NCI-H1694 treated with DMSO at 0.1 percent for 48 hours (cell line): ENCODE measurements around the gene MSL3.

ENCODE experiments used
- DNase-seq: peaks from one replicate; lab custom pipeline; 2025; lab: John Stamatoyannopoulos, UW

MSL3 gene, protein sequence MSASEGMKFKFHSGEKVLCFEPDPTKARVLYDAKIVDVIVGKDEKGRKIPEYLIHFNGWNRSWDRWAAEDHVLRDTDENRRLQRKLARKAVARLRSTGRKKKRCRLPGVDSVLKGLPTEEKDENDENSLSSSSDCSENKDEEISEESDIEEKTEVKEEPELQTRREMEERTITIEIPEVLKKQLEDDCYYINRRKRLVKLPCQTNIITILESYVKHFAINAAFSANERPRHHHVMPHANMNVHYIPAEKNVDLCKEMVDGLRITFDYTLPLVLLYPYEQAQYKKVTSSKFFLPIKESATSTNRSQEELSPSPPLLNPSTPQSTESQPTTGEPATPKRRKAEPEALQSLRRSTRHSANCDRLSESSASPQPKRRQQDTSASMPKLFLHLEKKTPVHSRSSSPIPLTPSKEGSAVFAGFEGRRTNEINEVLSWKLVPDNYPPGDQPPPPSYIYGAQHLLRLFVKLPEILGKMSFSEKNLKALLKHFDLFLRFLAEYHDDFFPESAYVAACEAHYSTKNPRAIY

DNA sequence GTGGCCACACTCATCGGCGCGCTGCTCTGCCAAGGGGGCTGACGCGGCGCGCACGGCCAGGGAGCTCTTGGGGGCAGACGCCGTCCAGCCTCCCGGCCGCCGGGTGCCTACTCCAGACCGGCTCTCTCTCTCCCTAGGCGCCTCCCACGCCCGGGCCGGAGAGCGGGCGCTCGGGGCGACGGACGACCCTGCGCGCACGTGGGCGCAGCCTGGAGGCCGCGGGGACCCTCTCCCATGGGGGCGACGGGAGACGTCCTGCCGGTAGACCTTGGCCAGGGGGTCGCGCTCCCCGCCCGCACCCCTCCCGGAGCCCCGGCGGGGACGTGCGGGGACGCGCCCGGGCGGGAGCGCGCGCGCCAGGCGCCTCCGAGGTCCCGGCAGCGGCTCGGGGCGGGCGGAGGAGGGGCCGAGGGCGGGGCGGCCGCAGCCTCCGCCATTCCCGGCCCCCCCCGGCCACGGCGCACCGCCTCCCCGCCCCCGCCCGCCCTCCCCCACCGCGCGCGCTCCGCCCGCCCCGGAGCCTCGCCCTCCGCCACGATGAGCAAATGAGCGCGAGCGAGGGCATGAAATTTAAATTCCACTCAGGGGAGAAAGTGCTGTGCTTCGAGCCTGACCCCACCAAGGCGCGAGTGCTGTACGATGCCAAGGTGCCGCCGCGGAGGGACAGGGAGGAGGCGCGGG is at the start of gene MSL3:
TSS of gene MSL3 (plus strand) at position 519 of the 681 bp plus-strand sequence. CDS start at position 546, 27 bp downstream.
- no peak for DNase-seq

DNA sequence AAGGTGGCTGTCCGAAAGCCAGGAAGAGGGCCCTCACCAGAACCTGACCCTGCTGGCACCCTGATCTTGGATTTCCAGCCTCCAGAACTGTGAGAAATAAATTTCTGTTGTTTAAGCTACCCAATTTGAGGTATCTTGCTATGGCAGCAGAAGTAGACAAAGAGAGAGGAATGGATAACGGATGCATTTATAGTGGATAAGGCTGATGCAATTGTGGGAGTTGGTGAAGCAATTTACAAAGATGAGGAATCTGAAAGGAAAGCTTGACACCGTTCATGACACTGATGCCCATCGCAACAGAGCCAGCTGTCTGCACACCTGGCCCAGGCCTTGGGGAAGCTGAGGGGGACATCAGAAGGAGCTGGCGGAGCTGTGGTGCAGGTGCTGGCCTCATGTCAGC is 35.7 kb upstream of the MSL3 start:
- no peak for DNase-seq

DNA sequence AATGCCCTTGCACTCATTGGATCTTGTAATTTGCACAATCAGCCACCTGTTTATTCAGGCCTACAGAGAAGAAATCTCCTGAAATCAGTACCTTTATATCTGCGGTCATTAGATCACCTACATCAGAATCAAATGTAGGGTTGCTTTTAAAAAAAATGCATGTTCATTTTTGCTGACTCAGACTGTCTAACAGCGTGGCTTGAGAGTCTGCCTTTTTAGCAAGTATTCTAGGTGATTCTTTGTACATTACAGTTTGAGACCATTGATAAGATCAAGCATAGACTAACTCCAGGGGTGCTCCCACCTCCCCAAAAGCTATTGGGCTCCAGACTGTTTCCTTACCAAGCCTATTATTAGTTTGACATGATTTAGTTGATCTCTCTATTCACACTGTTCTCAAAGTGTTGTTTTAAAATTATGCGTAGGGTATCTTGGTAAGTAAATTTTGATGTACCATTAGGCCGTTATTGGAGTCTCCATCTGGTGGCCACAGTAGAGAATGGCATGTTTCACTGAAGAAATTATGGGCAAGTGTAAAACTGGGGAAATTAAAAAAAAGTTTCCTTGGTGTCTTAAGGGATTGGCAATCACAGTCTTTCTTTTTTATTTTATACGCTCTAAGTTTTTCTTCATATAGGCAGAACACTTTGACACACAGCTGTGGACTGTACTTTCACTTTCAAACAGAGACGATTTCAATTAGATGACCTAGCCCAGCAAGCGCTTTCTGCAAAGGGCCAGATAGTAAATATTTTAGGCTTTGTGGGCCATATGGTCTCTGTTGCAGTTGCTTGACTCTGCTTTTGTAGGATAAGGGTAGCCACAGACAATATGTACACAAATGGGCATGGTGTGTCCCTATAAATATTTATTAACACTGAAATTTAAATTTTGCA is 33.7 kb upstream of the MSL3 start:
- DNase-seq: no peak

DNA sequence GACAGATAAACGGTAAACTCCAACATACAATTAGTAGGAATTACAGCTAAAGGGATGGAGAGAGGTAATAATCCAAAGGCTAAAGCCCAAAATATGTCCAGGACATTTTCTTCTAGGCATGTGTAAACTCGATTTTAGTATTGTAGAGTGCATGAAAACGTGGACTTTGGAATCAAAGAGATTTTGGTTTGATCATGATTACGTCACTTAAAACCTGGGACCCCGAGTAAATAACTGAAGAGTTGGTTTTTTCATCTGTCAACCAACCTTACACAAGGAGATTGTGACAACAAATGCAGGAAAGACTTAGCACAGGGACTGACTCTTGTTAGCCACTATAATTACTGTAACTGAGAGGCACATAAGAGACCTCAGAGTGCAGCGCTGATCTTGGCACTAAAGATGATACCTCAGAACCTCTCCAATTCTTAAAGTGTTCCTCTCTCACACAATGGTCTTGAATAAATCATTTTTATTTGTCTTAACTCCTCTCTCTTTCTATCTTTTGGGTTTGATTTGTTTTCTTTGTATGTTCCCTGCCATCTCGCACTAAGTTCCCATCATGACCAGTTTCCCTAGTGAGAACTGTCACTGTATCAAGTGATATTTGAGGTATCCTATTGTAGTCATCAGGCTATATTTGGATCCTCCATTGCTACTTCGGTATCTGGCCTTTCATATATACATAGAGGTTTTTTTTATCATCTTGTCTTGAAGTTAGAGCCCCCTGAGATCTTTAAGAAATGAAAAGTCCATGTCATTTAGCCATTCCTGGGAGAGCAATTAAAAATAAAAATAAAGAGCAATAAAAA is 32.2 kb upstream of the MSL3 start:
- no peak for DNase-seq

DNA sequence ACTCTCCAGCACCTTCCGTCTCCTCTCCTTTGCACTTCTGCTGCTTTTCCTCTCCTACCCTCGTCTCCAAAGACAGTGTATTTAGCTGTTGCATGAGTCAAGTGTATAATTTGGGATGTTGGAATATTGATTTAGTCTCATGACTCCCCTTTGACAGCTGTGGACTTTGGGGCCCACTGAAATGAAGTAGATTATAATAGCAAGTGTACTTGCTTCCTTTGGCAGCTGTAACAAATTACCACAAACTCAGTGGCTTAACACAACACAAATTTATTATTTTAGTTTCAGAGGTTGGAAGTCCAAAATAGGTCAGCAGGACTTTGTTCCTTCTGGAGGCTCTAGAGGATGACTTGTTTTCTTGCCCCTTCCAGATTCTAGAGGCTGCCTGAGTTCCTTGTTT is 29.5 kb upstream of the MSL3 start:
- DNase-seq: no peak

DNA sequence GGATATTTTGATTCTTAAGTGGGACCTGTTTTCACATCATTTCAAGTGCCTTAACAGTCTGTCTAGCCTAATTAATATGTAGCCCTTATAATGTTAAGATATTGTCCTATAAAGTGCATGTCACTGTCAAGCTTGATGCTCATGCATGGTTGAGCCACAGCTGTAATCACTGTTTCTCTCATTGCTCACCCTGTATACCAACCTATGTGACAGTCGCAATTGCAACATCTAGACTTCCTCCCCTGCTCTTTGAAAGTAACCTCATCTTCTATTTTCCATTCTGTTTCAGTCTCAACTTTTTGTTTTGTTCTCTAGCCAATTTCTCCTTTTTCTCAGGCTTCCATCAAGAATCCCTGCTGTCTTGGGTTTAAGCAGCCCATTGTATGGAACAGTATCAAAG is 24.4 kb upstream of the MSL3 start:
- DNase-seq: no peak

DNA sequence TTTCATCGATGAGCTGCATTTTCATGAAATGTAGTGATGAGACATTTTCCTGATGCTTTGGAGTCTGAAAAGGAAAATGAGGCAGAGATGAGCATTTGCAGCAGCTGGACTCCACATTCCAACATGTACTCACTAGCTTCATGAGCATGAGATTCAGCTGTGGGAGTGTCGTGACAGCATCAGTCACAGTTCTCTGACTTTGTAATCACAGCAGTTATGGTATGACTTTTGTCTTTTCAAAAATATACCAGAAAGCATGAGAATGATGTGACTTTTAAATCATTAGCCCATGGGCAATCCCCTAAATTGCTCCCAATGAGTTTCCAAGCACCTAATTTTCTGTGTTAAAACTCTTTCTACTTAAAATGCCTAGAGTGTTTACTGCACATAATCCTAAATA is 18.3 kb upstream of the MSL3 start:
- DNase-seq: no peak

DNA sequence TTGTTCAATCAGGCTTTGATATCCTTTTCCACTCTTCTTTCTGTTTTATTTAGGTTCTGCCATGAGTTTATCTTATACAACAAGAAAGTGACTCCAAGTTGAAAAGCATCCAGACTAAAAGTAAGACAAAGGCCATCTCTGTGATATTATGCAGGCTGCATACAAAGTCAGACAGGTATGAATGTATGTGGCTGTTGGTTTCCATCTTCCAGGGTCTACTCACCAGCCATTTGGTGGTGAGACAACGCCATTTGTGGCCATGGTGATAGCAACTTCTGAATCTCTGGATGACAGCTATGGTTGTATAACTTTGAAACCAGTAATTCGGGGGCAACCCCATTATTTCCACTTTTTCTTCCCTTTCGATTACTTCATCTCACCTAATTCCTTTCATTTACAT is 17.2 kb upstream of the MSL3 start:
- no peak for DNase-seq

DNA sequence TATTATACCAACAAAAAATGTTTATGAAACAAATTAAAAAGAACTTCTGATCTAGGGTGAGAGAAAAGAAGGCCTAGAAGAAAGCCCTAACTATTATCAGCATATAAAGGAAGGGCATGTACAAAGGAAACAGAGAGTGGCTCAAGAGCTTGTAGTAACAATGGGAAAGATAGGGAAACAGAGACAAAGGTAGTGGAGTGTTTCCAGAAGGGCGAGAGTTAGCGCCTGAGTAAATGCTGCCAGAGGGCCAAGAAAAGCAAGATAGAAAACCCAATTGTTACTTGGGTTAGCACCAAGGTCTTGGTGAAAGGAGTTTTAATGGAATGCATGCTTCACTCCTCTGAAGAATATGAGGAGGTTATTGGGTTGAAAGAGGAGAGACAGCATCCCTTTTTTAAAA is 16.5 kb upstream of the MSL3 start:
- no peak for DNase-seq

DNA sequence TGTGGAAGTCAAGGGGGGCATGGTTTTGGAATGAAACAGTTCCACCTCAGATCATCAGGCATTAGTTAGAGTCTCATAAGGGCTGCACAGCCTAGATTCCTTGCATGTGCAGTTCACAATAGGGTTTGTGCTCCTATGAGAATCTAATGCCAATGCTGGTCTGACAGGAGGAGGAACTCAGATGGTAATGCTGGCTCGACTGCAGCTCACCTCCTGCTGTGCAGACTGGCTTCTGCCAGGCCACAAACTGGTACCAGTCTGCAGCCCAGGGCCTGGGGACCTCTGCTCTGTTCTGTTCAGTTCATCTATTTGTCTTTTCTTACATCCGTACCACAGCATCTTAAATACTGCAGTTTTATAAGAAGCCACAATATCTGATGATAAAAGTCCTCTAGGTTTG is 12.2 kb upstream of the MSL3 start:
- DNase-seq: no peak

DNA sequence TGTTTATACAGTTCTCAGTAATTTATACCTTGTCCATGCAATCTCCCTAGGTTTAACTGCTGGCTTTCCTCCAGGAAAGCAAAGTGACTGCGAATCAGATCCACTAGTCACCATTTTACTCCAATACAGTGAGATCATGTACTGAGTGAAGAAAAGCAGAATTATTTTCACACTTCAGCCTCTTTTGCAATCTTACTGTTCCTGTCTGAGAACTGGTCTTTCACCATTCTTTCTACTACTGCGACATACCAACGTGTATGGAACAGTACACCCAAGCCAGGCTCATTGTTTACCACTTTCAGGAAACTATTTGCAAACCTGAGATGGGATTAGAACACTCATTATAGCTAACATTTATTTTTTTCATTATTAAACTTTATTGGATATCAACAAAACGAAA is 8.0 kb upstream of the MSL3 start:
- no peak for DNase-seq

DNA sequence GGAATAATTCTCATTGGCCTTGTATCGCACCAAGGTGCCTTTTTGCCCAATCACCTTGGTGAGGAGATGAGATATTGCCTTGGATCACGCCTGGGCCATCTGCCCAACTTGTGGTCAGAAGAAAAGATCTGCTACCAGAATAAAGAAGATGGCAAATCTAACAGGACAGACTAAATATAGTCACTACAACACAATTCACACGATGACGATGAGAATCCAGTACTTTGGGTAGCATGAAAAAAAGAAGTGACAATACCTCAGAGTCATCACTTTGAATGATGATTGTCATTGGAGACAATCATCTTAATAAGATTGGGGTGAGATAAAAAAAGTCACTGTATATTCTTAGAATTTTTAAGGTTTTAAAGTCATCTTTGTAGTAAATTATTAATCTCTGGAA is 7.3 kb upstream of the MSL3 start:
- DNase-seq: no peak

DNA sequence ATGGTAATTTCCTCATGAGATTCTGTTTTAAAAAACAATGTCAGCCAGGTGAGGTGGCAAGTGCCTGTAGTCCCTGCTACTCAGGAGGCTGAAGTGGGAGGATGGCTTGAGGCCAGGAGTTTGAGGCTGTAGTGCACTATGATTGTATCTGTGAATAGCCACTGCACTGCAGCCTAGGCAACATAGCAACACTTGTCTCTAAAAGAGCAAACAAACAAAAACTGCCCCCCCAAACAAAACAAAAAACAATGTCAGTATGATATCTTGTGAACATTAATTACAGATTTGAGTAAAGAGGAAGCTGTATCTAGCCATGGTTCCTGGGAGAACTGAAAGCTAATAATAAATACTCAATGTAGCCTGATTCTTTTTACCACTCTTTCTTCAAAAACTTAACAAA is 6.8 kb upstream of the MSL3 start:
- DNase-seq: no peak

DNA sequence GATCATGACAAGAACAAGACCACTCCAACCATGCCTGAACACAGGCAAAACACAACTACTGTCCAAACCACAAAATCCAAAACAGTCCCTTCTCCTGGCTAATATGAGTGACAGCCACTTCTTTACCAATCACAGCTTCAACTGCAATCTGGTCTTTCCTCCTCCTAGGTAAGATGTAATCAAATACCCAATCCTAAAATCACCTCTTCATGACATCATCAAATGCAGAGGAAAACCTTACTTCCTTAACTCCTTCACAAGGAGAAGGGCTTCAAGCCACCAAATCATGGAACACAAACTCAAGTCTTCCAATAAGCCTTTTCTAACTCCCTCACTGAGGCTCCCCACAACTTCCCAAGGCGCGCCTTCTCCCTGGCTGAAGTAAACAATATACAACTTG is 4.4 kb upstream of the MSL3 start:
- DNase-seq: no peak

DNA sequence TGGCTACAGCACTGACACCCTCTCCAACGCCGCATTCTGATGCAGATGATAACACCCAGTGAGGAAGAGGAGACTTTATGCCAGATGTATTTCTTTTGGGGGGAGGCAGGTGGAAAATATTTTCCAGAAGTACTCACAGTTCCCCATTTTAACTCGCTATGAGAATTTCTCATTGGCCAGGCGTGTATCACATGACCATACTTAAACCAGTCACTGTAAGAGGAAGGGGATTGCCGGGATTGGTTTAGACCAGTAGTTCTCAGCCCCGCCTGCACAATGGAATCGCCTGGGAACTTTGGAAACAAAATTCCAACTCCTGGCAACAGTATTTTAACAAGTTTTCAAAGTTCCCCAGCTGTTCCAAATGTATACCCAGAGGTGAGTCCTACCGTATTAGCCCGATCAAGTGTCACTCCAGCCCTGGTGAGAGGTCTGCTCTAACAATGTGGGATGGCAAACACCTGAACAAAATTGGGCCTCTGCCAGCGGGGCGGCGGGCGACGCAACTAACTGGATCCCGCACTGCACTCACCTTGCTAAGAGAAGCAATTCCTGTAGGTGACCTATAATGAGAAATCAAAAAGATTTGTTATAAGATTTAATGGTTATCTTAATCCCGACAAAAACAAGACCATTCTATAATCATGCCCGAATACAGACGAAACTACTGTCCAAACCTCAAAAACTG is 2.9 kb upstream of the MSL3 start:
- no peak for DNase-seq

DNA sequence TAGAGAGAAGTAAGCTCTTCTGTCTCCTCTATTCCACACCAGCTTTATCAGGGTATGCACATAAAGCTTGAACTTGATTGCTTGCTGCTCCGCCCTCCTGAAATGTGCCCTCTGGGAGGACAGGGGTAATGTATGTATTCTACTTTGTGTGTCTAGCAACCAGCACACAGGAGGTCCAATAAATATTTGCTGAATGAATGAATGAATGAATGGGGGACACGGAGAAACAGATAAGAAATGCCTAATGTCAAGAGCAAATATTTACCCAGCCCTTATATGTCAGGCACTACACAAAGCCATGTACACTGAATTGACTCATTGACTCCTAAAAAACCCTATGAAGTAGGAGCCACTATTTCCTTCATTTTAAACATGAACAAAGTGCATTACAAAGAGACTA is 2.3 kb upstream of the MSL3 start:
- DNase-seq: no peak

DNA sequence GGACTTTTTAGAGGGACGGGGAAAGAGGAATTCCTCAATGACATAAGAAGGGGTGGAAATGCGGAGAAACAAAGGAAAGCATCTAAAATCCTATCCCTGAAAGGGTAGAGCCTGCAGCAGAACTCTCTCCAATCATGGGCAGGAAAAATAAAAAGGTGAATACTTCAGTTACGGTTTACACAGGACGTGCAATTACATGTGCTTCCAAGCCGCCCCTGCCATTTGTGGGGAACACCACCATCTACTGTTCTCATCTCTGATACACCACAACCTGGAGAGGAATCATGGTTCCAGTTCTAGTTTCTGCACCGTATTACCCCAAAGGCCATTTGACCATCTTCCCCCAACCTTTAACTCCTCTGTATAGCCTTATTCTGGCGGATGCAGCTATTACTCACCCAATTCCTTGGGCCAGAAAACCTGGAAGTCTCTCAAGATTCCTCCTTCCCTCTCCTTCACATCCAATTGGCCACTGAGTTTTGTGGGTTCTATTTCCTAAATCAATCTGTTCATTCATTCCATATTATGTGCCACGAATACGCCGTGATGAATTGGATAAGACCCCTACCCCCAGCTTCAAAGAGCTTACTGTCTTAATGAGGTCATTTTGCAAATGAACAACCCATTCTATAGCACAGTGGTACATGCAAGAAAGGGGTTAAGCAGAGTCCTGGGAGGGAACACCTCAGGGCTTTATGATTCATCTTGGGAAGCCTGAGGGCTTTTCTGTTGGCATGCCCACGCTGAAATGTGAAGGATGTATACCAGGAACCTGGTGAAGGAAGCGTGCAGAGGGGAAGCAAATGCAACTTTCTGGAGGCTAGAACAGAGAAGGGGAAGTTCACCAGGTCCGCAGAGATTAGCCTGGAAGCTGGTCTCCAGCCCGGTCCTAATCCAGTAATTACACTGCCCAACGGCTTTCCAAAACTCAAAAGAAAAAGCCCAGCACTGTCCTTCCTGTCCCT is 1.4 kb upstream of the MSL3 start:
- no peak for DNase-seq

DNA sequence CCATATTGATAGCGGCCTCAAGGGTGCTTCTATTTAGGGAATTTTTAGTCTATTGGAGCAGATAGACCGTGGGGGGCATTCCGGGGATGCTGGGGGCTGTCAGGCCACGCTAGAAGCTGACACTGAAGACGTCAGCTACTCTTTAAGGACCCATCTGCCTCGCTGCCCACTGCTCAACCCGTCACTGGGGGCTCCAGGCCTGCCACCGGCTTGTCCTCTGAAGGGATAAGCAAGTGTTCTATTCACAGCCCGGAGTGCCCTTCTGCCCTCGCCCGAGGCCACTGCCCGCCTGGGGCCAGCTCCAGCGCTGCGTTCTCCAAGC is 679 bp upstream of the MSL3 start:
- no peak for DNase-seq

DNA sequence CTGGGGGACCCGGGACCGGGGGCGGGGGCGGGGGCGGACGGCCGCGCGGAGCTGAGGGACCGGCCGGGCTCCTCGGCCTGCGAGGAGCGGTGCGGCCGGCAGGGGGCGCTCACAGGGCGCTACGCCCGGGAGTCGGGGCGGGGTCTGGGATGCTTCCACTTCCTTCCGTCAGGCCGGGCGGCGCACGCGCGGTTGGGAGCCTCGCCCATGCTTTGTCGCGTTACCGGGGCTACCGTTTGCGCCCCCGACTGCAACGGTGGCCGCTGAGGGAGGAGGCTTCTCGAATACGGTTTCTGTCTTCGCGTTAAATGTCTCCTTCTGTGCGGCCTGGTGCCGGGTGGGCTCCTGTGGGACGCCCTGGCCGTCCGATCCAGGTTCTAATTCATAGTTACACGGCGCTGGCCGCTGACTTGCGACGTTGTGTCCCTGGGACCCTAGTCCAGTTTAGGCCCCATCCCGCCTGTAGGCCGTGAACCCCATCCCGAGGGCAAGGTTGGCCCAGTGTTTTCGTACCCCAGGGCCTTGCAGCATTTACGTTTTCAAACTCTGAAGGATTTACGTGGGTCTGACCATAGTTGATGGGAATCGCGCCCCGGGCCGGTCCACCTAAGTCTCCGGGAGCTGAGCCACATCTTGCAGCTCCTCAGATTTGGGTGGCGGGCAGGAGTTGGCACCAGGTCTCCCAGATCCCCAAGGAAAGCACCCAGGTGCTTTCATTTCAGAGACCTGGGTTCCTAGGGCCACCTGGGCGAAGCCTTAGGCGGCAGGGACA is 549 bp downstream of the MSL3 start:
- DNase-seq: peak; percentile 20
